Activated CD4-positive, alpha-beta T cell treated with anti-CD3 and anti-CD28 coated beads, Interleukin-2, amount 50 U/mL, for 48 hours (primary cell): ENCODE measurements around the gene DNAJC3.
"Not testable (repeated sequence)": the region's sequence is repeated elsewhere in the genome, so short reads cannot be mapped to it uniquely, and the experiment has no call there.

Experiments used
- DNase-seq, 2 experiments: peaks; one replicate each; pipeline ENCODE4 v3.0.0-alpha.2; 2020

Gene DNAJC3

GRCh38 chr13:95676762-95677563, at the start of gene DNAJC3:
Gene DNAJC3, plus strand, starts transcription at chr13:95677139. Its CDS starts 117 bp downstream, at chr13:95677256.
- DNase-seq = peak; percentile 97

- DNase-seq = no peak
These were observed 49.3 kb upstream of the DNAJC3 start for GRCh38 chr13:95627590-95627989.

DNA sequence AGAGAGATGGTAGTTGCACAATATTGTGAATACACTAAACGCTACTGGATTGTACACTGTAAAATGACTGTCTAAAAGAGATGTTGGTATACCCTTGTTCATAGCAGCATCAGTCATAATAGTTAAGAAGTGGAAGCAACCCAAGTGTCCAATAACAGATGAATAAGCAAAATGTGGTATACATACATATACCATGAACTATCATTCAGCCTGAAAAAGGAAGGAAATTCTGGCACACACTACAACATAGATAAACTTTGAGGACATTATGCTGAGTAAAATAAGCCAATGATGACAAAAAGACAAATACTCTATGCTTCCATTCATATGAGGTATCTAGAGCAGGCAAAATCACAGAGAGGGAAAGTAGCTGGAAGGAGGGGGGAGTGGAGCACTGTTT, 48.5 kb upstream of the DNAJC3 start:
- DNase-seq = no peak

DNA sequence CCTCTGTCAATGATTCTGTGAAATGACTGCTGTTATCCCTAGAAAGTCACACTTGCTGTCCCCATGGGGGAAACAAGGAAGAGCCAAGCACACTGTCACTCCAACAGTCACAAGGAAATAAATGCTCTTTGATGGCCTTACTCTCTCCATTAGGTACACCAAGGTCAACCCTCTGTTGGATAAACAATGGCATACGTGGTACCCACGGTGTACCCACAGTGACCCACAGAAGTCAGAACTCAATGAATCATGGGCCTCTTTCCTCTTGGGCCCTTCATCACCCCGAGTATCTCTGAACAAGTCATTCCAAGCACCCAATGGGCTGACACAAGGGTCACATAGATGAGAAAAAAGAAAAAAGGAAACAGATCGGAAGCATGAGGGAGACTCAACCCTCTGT, 47.9 kb upstream of the DNAJC3 start:
- no peak for DNase-seq

GRCh38 chr13:95630593-95630992, 46.3 kb upstream of the DNAJC3 start:
- no peak for DNase-seq

DNA sequence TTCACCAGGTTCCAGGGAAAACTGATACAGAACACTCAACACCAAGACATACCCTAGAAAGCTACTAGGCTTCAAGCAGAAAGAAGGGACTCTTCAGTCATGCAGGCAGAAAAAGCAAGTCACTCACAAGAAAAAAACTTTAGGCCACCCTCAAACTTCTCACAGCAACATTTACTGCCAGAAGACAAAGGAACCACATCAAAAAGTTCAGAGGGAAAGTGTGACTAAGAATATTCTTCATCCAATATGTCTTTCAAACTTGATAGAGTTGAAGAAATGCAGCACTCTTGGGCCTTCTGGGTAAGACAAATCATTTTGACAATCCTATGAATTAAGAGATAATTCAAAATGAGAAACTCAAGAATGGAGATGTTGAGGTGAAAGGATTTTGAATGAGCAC, 40.1 kb upstream of the DNAJC3 start:
- DNase-seq = no peak

- no peak for DNase-seq
These were observed 35.5 kb upstream of the DNAJC3 start for GRCh38 chr13:95641291-95642027.

DNA sequence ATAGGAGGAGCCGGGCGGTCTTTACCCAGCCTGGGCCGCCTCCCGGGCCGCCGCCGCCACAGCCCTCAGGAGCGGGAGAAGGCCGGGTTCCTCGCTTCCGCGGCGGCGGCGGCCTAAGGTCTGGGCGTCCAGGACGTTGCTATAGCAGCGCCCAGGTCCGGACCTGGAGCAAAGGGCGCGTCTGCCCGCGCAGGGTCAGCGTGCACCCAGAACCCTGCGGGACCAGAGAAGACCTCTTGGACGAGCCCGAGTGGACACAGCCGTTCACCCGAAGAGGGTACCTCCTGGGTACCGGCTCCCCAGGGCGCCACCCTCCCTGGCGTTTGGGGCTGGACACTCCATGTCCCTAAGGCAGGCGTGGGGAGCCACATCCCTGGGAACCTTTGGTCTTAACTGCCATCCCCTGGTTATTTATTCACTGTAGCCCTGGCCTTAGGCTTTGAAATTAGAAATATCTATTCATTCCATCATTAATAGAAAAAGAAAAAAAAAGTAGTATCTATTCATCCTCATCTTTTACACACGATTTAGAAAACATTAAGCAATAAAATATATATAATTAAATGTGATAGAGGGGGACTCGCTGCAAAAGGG, 34.8 kb upstream of the DNAJC3 start:
- no peak for DNase-seq

- DNase-seq = no peak
These were observed 33.9 kb upstream of the DNAJC3 start for GRCh38 chr13:95642999-95643398.

GRCh38 chr13:95643571-95643935, 33.4 kb upstream of the DNAJC3 start:
- DNase-seq = no peak

GRCh38 chr13:95643936-95644598, 32.9 kb upstream of the DNAJC3 start:
- DNase-seq = peak in 1 of 2 experiments; percentile 7

DNA sequence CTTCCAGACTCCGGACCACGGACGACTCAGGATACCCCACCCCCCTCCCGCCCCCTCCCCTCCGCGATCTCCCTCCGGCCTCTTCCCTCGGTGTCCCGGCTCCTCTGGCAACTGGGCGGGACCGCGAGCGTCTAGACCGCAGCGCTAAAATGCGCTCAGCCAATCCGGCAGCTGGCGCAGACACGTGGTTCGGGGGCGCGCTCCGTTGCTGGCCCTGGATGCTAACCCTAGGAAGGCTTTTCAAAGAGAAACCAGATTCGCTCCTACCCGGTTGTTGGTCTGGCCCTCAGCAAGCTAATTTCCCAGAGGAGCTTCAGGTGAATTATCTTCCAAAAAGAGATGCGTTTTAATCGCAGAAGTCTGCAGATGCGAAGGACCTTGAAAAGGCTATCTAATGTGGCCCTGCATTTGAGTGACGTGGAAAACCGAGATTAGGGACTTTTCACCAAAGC, 32.3 kb upstream of the DNAJC3 start, which contains the start of gene DZIP1:
Gene DZIP1, minus strand, starts transcription at position 106 of the 452 bp plus-strand sequence. CDS start 2,677 bp downstream, outside the sequence.
- peak; percentile 33 to 50 for DNase-seq

DNA sequence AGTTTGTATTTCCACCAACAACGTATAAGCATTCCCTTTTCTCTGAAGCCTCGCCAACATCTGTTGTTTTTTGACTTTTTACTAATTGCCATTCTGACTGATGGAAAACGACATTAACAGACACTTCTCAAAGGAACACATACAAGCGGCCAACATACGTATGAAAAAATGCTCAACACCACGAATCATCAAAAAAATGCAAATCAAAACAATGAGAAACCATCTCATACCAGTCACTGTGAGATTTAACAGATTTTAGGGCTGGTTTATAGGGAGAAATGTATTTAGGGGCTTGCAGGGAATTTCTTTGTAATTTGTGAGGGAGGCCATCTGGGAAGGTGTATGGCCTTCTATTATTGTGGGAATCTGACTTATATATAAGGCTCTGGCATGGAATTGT, 29.6 kb upstream of the DNAJC3 start:
- no peak for DNase-seq

DNA sequence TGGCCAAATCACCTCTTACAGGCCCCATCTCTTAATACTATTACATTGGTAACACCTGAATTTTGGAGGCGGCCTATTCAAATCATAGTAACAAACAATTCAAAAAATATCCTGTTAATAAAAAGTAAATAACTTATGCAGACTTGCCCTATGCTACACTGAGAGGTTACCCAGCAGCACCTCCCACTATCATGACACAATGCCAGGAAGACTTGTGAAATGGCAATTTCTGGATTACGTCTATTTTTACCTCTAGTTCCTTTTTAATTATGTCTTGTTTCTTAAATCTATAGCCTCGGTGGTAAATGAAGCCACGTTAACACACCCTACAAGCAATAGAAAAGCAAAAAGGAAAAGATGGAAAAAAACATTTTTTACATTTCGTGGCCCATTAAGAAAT, 26.2 kb upstream of the DNAJC3 start:
- DNase-seq = no peak

DNA sequence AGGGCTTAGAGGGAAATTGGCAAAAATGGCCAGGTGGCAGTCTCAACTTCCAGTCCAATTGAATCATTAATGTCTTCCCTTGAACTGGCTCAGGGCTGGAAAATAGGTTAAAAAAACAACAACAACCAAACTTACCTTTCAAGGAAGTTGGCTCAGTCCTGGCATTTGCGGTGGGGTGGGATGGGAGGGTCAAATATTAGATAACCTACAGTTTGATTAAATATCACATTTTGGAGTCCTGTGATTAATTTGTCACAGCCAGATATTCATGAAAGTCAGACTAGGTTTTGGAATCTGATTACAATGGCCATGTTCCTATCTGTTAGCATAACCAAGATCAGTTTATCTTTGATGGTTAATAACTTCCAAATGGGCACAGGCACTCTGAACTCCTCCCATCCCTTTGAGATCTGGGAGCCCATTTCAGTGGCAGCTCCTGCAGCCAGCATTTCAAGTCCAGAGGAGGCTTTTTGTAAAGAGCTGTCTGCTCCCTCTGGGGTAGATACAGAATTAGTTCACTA, 24.6 kb upstream of the DNAJC3 start:
- DNase-seq = no peak

- DNase-seq = no peak
These were observed 24.1 kb upstream of the DNAJC3 start for GRCh38 chr13:95652821-95653220.

- DNase-seq = no peak
These were observed 20.4 kb upstream of the DNAJC3 start for GRCh38 chr13:95656386-95657015.

GRCh38 chr13:95659500-95659899, 17.4 kb upstream of the DNAJC3 start:
- DNase-seq = no peak

- no peak for DNase-seq
These were observed 15.9 kb upstream of the DNAJC3 start for GRCh38 chr13:95660981-95661581.

DNA sequence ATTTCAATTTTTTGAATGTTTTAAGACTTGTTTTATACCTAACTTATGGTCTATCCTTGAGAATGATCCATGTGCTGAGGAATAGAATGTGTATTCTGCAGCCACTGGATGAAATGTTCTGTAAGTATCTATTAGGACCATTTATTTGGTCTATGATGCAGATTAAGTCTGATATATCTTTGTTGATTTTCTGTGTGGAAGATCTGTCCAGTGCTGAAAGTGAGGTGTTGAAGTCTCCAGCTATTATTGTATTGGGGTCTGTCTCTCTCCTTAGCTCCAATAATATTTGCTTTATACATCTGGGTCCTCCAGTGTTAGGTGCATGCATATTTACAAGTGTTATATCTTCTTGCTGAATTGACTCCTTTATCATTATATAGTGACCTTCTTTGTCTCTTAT, 9.7 kb upstream of the DNAJC3 start:
- not testable (repeated sequence) for DNase-seq

DNA sequence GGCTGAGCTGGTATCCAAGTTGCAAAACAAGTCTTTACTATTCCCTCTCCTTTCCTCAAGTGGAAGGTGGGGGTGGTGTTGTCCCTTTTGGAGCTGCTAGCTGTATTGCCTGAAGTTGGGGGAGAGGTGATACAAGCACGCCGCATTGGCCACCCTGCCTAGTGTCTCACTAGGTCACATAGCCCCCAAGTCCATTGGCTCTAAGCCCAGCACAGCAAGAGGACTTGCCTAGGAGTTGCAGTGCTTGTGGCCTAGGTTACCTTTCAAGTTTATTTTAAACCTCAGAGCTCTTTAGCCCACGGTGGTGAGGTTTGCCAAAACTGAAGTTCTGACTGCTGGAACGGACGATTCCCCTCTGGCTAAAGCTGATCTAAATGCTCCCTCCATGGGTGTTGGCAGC, 5.3 kb upstream of the DNAJC3 start:
- no peak for DNase-seq
